ENCODE data around the gene TNS2. TPM values are rescaled to one million over a fixed set of nuclear protein-coding genes. Genes with fewer than 3 reads are reported as not detected.

The TNS2 gene
- total and polyA plus RNA-seq, 2 of the 13 experiments (the other 11 are each of a cell fraction or from before 2014, with no cell fraction given): 8.9 to 20.4 TPM

- no peak for TF ChIP-seq PRDM15 (CRISPR knock-in tag; IDR thresholded peaks at IDR 0.05)
- TF ChIP-seq ZNF816 (CRISPR knock-in tag; IDR thresholded peaks at IDR 0.05; ENCODE audit: borderline replicate concordance): no peak
- TF ChIP-seq ZNF12 (CRISPR knock-in tag; IDR thresholded peaks at IDR 0.05): no peak
- no peak for TF ChIP-seq HNF1A (IDR thresholded peaks at IDR 0.05; ENCODE audit: low read depth)
- TF ChIP-seq HNF1A (CRISPR knock-in tag; IDR thresholded peaks at IDR 0.05; ENCODE audit: borderline replicate concordance): no peak
- TF ChIP-seq FOXO1 (CRISPR knock-in tag; IDR thresholded peaks at IDR 0.05): no peak
- no peak for TF ChIP-seq HBP1 (CRISPR knock-in tag; IDR thresholded peaks at IDR 0.05; ENCODE audit: low read depth)
- TF ChIP-seq ZNF530 (CRISPR knock-in tag; IDR thresholded peaks at IDR 0.05; ENCODE audit: low read depth): no peak
- TF ChIP-seq ZNF891 (CRISPR knock-in tag; IDR thresholded peaks at IDR 0.05): no peak
- TF ChIP-seq GTF2F1 (IDR thresholded peaks at IDR 0.05; ENCODE audit: low read length): no peak
- no peak for TF ChIP-seq RCOR2 (CRISPR knock-in tag; IDR thresholded peaks at IDR 0.05)
- TF ChIP-seq NCOA2 (CRISPR knock-in tag; IDR thresholded peaks at IDR 0.05): peak; percentile 26; the same call in 1 of the 2 replicates
- no peak for TF ChIP-seq YY1 (IDR thresholded peaks at IDR 0.05; ENCODE audit: insufficient read depth, insufficient replicate concordance, low read depth, low read length)
- no peak for TF ChIP-seq CBX5 (CRISPR knock-in tag; IDR thresholded peaks at IDR 0.05; ENCODE audit: borderline replicate concordance)
- no peak for TF ChIP-seq ZNF784 (CRISPR knock-in tag; IDR thresholded peaks at IDR 0.05; ENCODE audit: borderline replicate concordance)
- no peak for TF ChIP-seq DMAP1 (CRISPR knock-in tag; IDR thresholded peaks at IDR 0.05)
- TF ChIP-seq ESRRA (CRISPR knock-in tag; IDR thresholded peaks at IDR 0.05; ENCODE audit: low read depth): peak; percentile 77
Observed at GRCh38 chr12:53105256-53105655, 55.4 kb downstream of the TNS2 start (continued).

Data from HepG2 (cell line).